Activated CD8-positive, alpha-beta T cell treated with anti-CD3 and anti-CD28 coated beads, Interleukin-2, amount 10 ng/mL, durations not matched to agents 7 days and 5 days (primary cell): ENCODE results near the gene CCDC63. TPM values are rescaled to one million over a fixed set of nuclear protein-coding genes. Genes with fewer than 3 reads are reported as not detected.

Experiments used
- ATAC-seq: fragments of 150-1000 bp; cut with Tn5 transposase; one replicate; pipeline ENCODE4 v1.10.0; 2021; ENCODE audit warnings: moderate library complexity
- CTCF ChIA-PET: fragments of 350-600 bp; sonication (Branson Sonifier 250); formaldehyde crosslinking; loops from one replicate; lab custom pipeline; 2021; ENCODE audit warnings: antibody characterized with exemption; lab: Charles Lee
- POLR2A ChIA-PET: fragments of 350-600 bp; sonication (Branson Sonifier 250); formaldehyde crosslinking; loops from one replicate; lab custom pipeline; 2021; ENCODE audit warnings: antibody characterized with exemption; lab: Charles Lee
- DNase-seq: peaks from one replicate; pipeline ENCODE4 v3.0.0-alpha.2; 2020
- H3K27ac Mint-ChIP-seq: one replicate; pipeline ENCODE4 v1.8.0; 2021; ENCODE audit warnings: mild to moderate bottlenecking, mixed read lengths
- H3K27me3 Mint-ChIP-seq: one replicate; pipeline ENCODE4 v1.8.0; 2021; ENCODE audit warnings: low read depth, mixed read lengths
- H3K36me3 Mint-ChIP-seq: one replicate; pipeline ENCODE4 v1.8.0; 2021; ENCODE audit warnings: low read depth, mixed read lengths
- H3K4me1 Mint-ChIP-seq: one replicate; pipeline ENCODE4 v1.8.0; 2021; ENCODE audit warnings: low read depth, mixed read lengths
- H3K4me3 Mint-ChIP-seq: one replicate; pipeline ENCODE4 v1.8.0; 2021; ENCODE audit warnings: mild to moderate bottlenecking, mixed read lengths
- H3K9me3 Mint-ChIP-seq: one replicate; pipeline ENCODE4 v1.8.0; 2022; ENCODE audit warnings: mixed read lengths; ENCODE audit not compliant: insufficient read depth
- total RNA-seq, 2 experiments: library from RNA; stranded (reverse); gene quantifications; one replicate each; pipeline ENCODE4 v1.2.3, GENCODE V29; 2021

The CCDC63 gene
- total RNA-seq, 2 experiments from 2014 or later: not detected

GRCh38 chr12:110861729-110862128 is 14.9 kb downstream of the CCDC63 start:
- POLR2A ChIA-PET: no interaction called here
- no peak overlapping the region for H3K4me3 Mint-ChIP-seq
- H3K9me3 Mint-ChIP-seq: no peaks in the 10 kb centered on the region
- CTCF ChIA-PET: no interaction called here
- DNase-seq (no peak), ATAC-seq (no peak)
- H3K4me1 Mint-ChIP-seq: peaks cover 13% of the 10 kb centered on the region
- H3K27me3 Mint-ChIP-seq: no peaks in the 10 kb centered on the region
- no peak overlapping the region for H3K27ac Mint-ChIP-seq
- no peaks in the 10 kb centered on the region for H3K36me3 Mint-ChIP-seq

- H3K4me3 Mint-ChIP-seq: no peak overlapping the region
- DNase-seq: no peak
- no peaks in the 10 kb centered on the region for H3K9me3 Mint-ChIP-seq
- no peak overlapping the region for H3K27ac Mint-ChIP-seq
- H3K4me1 Mint-ChIP-seq: peaks cover 13% of the 10 kb centered on the region
- no peaks in the 10 kb centered on the region for H3K36me3 Mint-ChIP-seq
- CTCF ChIA-PET: no interaction called here
- ATAC-seq: no peak
- H3K27me3 Mint-ChIP-seq: no peaks in the 10 kb centered on the region
- POLR2A ChIA-PET: no interaction called here
Observed at GRCh38 chr12:110862329-110862728, 15.5 kb downstream of the CCDC63 start.

GRCh38 chr12:110863161-110863560 is 16.4 kb downstream of the CCDC63 start:
- peaks cover 13% of the 10 kb centered on the region for H3K4me1 Mint-ChIP-seq
- H3K27ac Mint-ChIP-seq: no peak overlapping the region
- no peaks in the 10 kb centered on the region for H3K9me3 Mint-ChIP-seq
- ChIA-PET POLR2A (no interaction called here), CTCF (interaction anchor here (0.7 kb wide), 1 partner anchor 31 kb away, joined by 3 read pairs; no protein-coding TSS in a partner anchor)
- ATAC-seq (no peak), DNase-seq (no peak)
- no peak overlapping the region for H3K4me3 Mint-ChIP-seq
- H3K36me3 Mint-ChIP-seq: no peaks in the 10 kb centered on the region
- no peaks in the 10 kb centered on the region for H3K27me3 Mint-ChIP-seq

- ATAC-seq (no peak), DNase-seq (no peak)
- H3K9me3 Mint-ChIP-seq: no peaks in the 10 kb centered on the region
- CTCF ChIA-PET: no interaction called here
- POLR2A ChIA-PET: no interaction called here
- H3K27me3 Mint-ChIP-seq: no peaks in the 10 kb centered on the region
- H3K4me1 Mint-ChIP-seq: peaks cover 11% of the 10 kb centered on the region
- H3K36me3 Mint-ChIP-seq: no peaks in the 10 kb centered on the region
- no peak overlapping the region for H3K27ac Mint-ChIP-seq
- H3K4me3 Mint-ChIP-seq: no peak overlapping the region
Observed at GRCh38 chr12:110865521-110865920, 18.7 kb downstream of the CCDC63 start.

GRCh38 chr12:110869026-110869425 is 22.2 kb downstream of the CCDC63 start:
- no peaks in the 10 kb centered on the region for H3K36me3 Mint-ChIP-seq

GRCh38 chr12:110869803-110870202 is 23.0 kb downstream of the CCDC63 start:
- H3K4me3 Mint-ChIP-seq: no peak overlapping the region

More at GRCh38 chr12:110869026-110869425, 22.2 kb downstream of the CCDC63 start:
- H3K27ac Mint-ChIP-seq: no peak overlapping the region
- no peaks in the 10 kb centered on the region for H3K9me3 Mint-ChIP-seq
- peaks cover 2% of the 10 kb centered on the region for H3K27me3 Mint-ChIP-seq
- ChIA-PET CTCF (no interaction called here), POLR2A (no interaction called here)
- ATAC-seq (no peak), DNase-seq (no peak)
- no peak overlapping the region for H3K4me3 Mint-ChIP-seq
- H3K4me1 Mint-ChIP-seq: no peaks in the 10 kb centered on the region

GRCh38 chr12:110872100-110872499 is 25.3 kb downstream of the CCDC63 start:
- no peak overlapping the region for H3K4me3 Mint-ChIP-seq
- no peaks in the 10 kb centered on the region for H3K36me3 Mint-ChIP-seq
- CTCF ChIA-PET: no interaction called here
- no peaks in the 10 kb centered on the region for H3K9me3 Mint-ChIP-seq
- DNase-seq: no peak
- no peak overlapping the region for H3K27ac Mint-ChIP-seq
- POLR2A ChIA-PET: no interaction called here
- H3K27me3 Mint-ChIP-seq: peaks cover 8% of the 10 kb centered on the region
- ATAC-seq: no peak
- H3K4me1 Mint-ChIP-seq: no peaks in the 10 kb centered on the region

More at GRCh38 chr12:110869803-110870202, 23.0 kb downstream of the CCDC63 start:
- ChIA-PET CTCF (no interaction called here), POLR2A (interaction anchor here (0.6 kb wide), 1 partner anchor 1262 kb away, joined by 3 read pairs; no protein-coding TSS in a partner anchor)
- H3K9me3 Mint-ChIP-seq: no peaks in the 10 kb centered on the region
- H3K27ac Mint-ChIP-seq: no peak overlapping the region
- H3K27me3 Mint-ChIP-seq: peaks cover 2% of the 10 kb centered on the region
- DNase-seq (no peak), ATAC-seq (no peak)
- no peaks in the 10 kb centered on the region for H3K4me1 Mint-ChIP-seq
- H3K36me3 Mint-ChIP-seq: no peaks in the 10 kb centered on the region

- H3K27ac Mint-ChIP-seq: no peak overlapping the region
- CTCF ChIA-PET: interaction anchor here (1.7 kb wide), 1 partner anchor 14 kb away, joined by 4 read pairs; no protein-coding TSS in a partner anchor
- ATAC-seq: no peak
- DNase-seq: no peak
- H3K27me3 Mint-ChIP-seq: peaks cover 8% of the 10 kb centered on the region
- H3K9me3 Mint-ChIP-seq: no peaks in the 10 kb centered on the region
- no peaks in the 10 kb centered on the region for H3K4me1 Mint-ChIP-seq
- no peaks in the 10 kb centered on the region for H3K36me3 Mint-ChIP-seq
- POLR2A ChIA-PET: no interaction called here
- H3K4me3 Mint-ChIP-seq: no peak overlapping the region
Observed at GRCh38 chr12:110874351-110874750, 27.6 kb downstream of the CCDC63 start.

GRCh38 chr12:110874781-110875180 is 28.0 kb downstream of the CCDC63 start:
- Mint-ChIP-seq H3K9me3 (no peaks in the 10 kb centered on the region), H3K36me3 (no peaks in the 10 kb centered on the region)
- no peak for ATAC-seq

GRCh38 chr12:110880651-110881050 is 33.9 kb downstream of the CCDC63 start:
- ChIA-PET POLR2A (no interaction called here), CTCF (no interaction called here)
- Mint-ChIP-seq H3K27ac (no peak overlapping the region), H3K27me3 (peaks cover under 1% of the 10 kb centered on the region), H3K4me1 (no peaks in the 10 kb centered on the region), H3K36me3 (no peaks in the 10 kb centered on the region), H3K4me3 (no peak overlapping the region), H3K9me3 (no peaks in the 10 kb centered on the region)
- ATAC-seq: no peak
- no peak for DNase-seq

More at GRCh38 chr12:110874781-110875180, 28.0 kb downstream of the CCDC63 start:
- DNase-seq: no peak
- ChIA-PET POLR2A (no interaction called here), CTCF (interaction anchor here (1.7 kb wide), 1 partner anchor 13 kb away, joined by 4 read pairs; no protein-coding TSS in a partner anchor)
- no peak overlapping the region for H3K27ac Mint-ChIP-seq
- H3K27me3 Mint-ChIP-seq: peaks cover 8% of the 10 kb centered on the region
- H3K4me1 Mint-ChIP-seq: no peaks in the 10 kb centered on the region
- no peak overlapping the region for H3K4me3 Mint-ChIP-seq

GRCh38 chr12:110883251-110883650 is 36.5 kb downstream of the CCDC63 start:
- no peaks in the 10 kb centered on the region for H3K36me3 Mint-ChIP-seq
- DNase-seq: no peak
- no peaks in the 10 kb centered on the region for H3K27me3 Mint-ChIP-seq
- no peak for ATAC-seq
- no peaks in the 10 kb centered on the region for H3K9me3 Mint-ChIP-seq
- H3K4me3 Mint-ChIP-seq: no peak overlapping the region
- no peak overlapping the region for H3K27ac Mint-ChIP-seq
- POLR2A ChIA-PET: no interaction called here
- CTCF ChIA-PET: interaction anchor here (0.6 kb wide), 1 partner anchor 457 kb away, joined by 4 read pairs; no protein-coding TSS in a partner anchor
- peaks cover 7% of the 10 kb centered on the region for H3K4me1 Mint-ChIP-seq

- no peaks in the 10 kb centered on the region for H3K9me3 Mint-ChIP-seq
- CTCF ChIA-PET: interaction anchor here (1.1 kb wide), 1 partner anchor 9 kb away, joined by 3 read pairs; no protein-coding TSS in a partner anchor
- DNase-seq: no peak
- H3K4me3 Mint-ChIP-seq: no peak overlapping the region
- no peak for ATAC-seq
- peaks cover 7% of the 10 kb centered on the region for H3K4me1 Mint-ChIP-seq
- POLR2A ChIA-PET: no interaction called here
- H3K27me3 Mint-ChIP-seq: peaks cover 4% of the 10 kb centered on the region
- H3K27ac Mint-ChIP-seq: no peak overlapping the region
- no peaks in the 10 kb centered on the region for H3K36me3 Mint-ChIP-seq
Observed at GRCh38 chr12:110885152-110885840, 38.5 kb downstream of the CCDC63 start.
